Measurements from ENCODE around the gene RPA1. TPM values are rescaled to one million over a fixed set of nuclear protein-coding genes. Genes with fewer than 3 reads are reported as not detected.

The RPA1 gene
- total and polyA plus RNA-seq, 2 of the 8 experiments (the other 6 are each of a cell fraction or from before 2014, with no cell fraction given), result 79.1 to 194 TPM

DNA sequence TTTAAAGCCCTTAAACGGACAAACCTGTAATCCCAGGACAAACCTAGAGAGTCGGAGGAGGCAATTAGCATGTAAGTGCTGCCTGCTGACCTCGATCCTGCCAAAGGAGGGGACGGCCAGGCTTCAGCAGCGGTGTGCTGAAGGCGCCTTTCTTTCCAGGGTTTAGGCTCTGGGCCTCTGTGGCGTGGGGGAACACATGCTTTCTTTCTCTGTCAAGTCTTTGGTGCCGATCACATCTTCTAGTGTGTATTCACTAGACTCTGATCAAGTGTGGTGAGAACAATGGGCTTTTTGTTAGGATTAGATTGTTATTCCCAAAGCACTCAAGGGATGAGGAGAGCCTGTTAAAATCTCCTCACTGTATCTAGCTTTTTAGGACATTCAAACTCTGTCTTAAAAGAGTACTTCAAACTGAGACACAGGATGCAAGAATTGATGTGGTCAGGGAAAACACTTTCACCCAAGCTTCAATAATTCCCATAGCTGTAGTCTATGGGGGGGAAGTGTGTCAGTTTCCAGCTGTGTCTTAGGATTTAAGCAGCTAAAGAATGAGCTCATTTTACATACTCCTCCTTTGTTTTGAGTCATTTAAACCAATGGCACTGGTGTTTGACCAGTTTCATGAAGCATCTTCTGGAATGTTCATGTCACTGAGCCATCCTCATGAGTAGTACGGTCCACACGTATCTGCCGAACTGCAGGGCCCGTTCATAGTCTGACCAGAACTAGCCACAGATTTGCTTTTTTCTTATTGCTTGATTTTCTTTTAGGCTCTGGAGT lies 51.2 kb downstream of the RPA1 start:
- Histone ChIP-seq H3K9me3 (ENCODE audit: insufficient read depth in 2 of 2, low read depth in 1 of 2, low read length in 1 of 2) (no peaks in the 10 kb centered on the region), H2AK5ac (ENCODE audit: low read depth, low read length) (no peak overlapping the region), H3K79me2 (ENCODE audit: control insufficient read depth in 1 of 2, insufficient read depth in 2 of 2, low read length in 2 of 2) (no peaks in the 10 kb centered on the region), H2BK5ac (ENCODE audit: low read depth, low read length) (no peak overlapping the region), H3K23ac (ENCODE audit: insufficient read length) (no peak overlapping the region), H2AFZ (ENCODE audit: low read length) (no peak overlapping the region), H2BK20ac (ENCODE audit: low read length) (no peak overlapping the region), H3K14ac (ENCODE audit: insufficient read length) (no peak overlapping the region), H3K9ac (replicated peaks in 1 of 4; ENCODE audit: extremely low read depth in 1 of 4, low read depth in 3 of 4, low read length in 3 of 4) (no peak overlapping the region), H3K4ac (replicated peaks; ENCODE audit: insufficient read length, low read depth, low read length) (no peak overlapping the region), H2BK12ac (ENCODE audit: low read depth, low read length) (no peak overlapping the region), H3K36me3 (ENCODE audit: control insufficient read depth in 2 of 4, insufficient read depth in 4 of 4, low read length in 3 of 4) (peaks cover 44 to 77% (median 64%) of the 10 kb centered on the region in 4 experiments), H3K4me3 (ENCODE audit: extremely low read depth in 1 of 4, insufficient read depth in 2 of 4, low read depth in 3 of 4, low read length in 4 of 4) (no peak overlapping the region), H4K91ac (replicated peaks; ENCODE audit: insufficient read length, low read length) (no peak overlapping the region), H4K5ac (ENCODE audit: insufficient read length, low read depth, low read length) (no peak overlapping the region), H3K4me1 (replicated peaks in 1 of 4; ENCODE audit: control insufficient read depth in 3 of 4, insufficient read depth in 4 of 4, low read length in 3 of 4) (no peaks in the 10 kb centered on the region), H2BK15ac (ENCODE audit: low read length) (no peak overlapping the region), H3K56ac (replicated peaks; ENCODE audit: insufficient read length, low read depth, low read length) (no peak overlapping the region), H4K20me1 (replicated peaks in 1 of 2; ENCODE audit: control insufficient read depth in 1 of 2, insufficient read depth in 2 of 2, low read length in 2 of 2) (peaks cover 2 to 5% of the 10 kb centered on the region in 2 experiments), H2BK120ac (replicated peaks; ENCODE audit: low read depth, low read length) (no peak overlapping the region), H3K27ac (ENCODE audit: low read depth, low read length) (no peak overlapping the region), H4K8ac (ENCODE audit: extremely low read depth, insufficient read depth, low read length) (no peak overlapping the region), H3K23me2 (ENCODE audit: low read depth, low read length) (no peaks in the 10 kb centered on the region), H3K27me3 (replicated peaks in 1 of 4; ENCODE audit: control insufficient read depth in 3 of 4, extremely low read depth in 1 of 4, insufficient read depth in 3 of 4, low read length in 3 of 4) (no peaks in the 10 kb centered on the region), H3K18ac (ENCODE audit: extremely low read depth, low read length) (no peak overlapping the region), H3K79me1 (ENCODE audit: low read depth, low read length) (no peaks in the 10 kb centered on the region), H3K4me2 (ENCODE audit: insufficient read depth in 1 of 2, low read depth in 2 of 2, low read length in 2 of 2) (no peak overlapping the region)
- POLR2A ChIA-PET (ENCODE audit: partially characterized antibody), result no interaction called here
- TF ChIP-seq, protein P1, sequence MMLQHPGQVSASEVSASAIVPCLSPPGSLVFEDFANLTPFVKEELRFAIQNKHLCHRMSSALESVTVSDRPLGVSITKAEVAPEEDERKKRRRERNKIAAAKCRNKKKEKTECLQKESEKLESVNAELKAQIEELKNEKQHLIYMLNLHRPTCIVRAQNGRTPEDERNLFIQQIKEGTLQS (IDR thresholded peaks at IDR 0.05; ENCODE audit: insufficient read depth, low read depth, low read length), result no peak
- TF ChIP-seq TEAD4 (IDR thresholded peaks at IDR 0.05; ENCODE audit: low read depth, low read length) (no peak), SIRT6 (IDR thresholded peaks at IDR 0.05; ENCODE audit: low read length) (no peak), CHD1 (IDR thresholded peaks at IDR 0.05; ENCODE audit: low read depth, low read length) (no peak), TAF7 (optimal IDR thresholded peaks at IDR 0.05; ENCODE audit: borderline replicate concordance, low read depth, low read length) (no peak), GABPA (IDR thresholded peaks at IDR 0.05; ENCODE audit: borderline replicate concordance, insufficient read depth, low read length) (no peak), TBP (IDR thresholded peaks at IDR 0.05; ENCODE audit: low read depth, low read length) (no peak), EZH2 (IDR thresholded peaks at IDR 0.05; ENCODE audit: low read depth, low read length, severe bottlenecking) (no peak), JUN (IDR thresholded peaks at IDR 0.05; ENCODE audit: low read depth, low read length) (no peak), SP1 (IDR thresholded peaks at IDR 0.05; ENCODE audit: low read depth, low read length) (no peak), EGR1 (IDR thresholded peaks at IDR 0.05; ENCODE audit: borderline replicate concordance, low read depth, low read length) (no peak)
- 91% methylated on average over 12 of the region's 12 CpGs; no CpG with 5 or more reads in 1 of the 2 experiments for WGBS, 2 experiments (ENCODE audit: extremely low coverage in 1 of 2, insufficient coverage in 1 of 2, insufficient read length in 1 of 2, insufficient replicate concordance in 2 of 2, low coverage in 1 of 2, low lambda C conversion rate in 2 of 2, missing lambda C conversion rate in 1 of 2)
- CTCF ChIA-PET (ENCODE audit: partially characterized antibody), result interaction anchor here (0.6 to 3.4 kb wide), 13 partner anchors 9 to 365 kb away, joined by 3 to 18 read pairs (median 6); partner anchors contain the start of genes DPH1 and OVCA2
- DNase-seq (ENCODE audit: low read depth in 1 of 2, low spot score in 2 of 2) (no peak), FAIRE-seq (no peak)

All from H1 (cell line).